Activated T-helper 2 cell treated with anti-CD3 and anti-CD28 coated beads, Interferon-gamma antibody, Interleukin-2, Interleukin-4, amounts not matched to agents 10 μg/mL and 5 μg/mL and 100 μg/mL, durations not matched to agents 14 hours and 24 hours and 36 hours (primary cell): ENCODE data around the gene NINJ2. TPM values are rescaled to one million over a fixed set of nuclear protein-coding genes. Genes with fewer than 3 reads are reported as not detected.

Experiments
- DNase-seq: peaks from one replicate; pipeline ENCODE4 v3.0.0; 2021; ENCODE audit warnings: low spot score
- H3K27ac Mint-ChIP-seq: one replicate; pipeline ENCODE4 v1.8.0; 2021; ENCODE audit warnings: mixed read lengths
- H3K27me3 Mint-ChIP-seq: one replicate; pipeline ENCODE4 v1.8.0; 2021; ENCODE audit warnings: low read depth, mixed read lengths
- H3K36me3 Mint-ChIP-seq: one replicate; pipeline ENCODE4 v1.8.0; 2021; ENCODE audit warnings: low read depth, mixed read lengths
- H3K4me1 Mint-ChIP-seq: one replicate; pipeline ENCODE4 v1.8.0; 2021; ENCODE audit warnings: low read depth, mixed read lengths
- H3K4me3 Mint-ChIP-seq: one replicate; pipeline ENCODE4 v1.8.0; 2021; ENCODE audit warnings: low read depth, mild to moderate bottlenecking, moderate library complexity, mixed read lengths
- H3K9me3 Mint-ChIP-seq: one replicate; pipeline ENCODE4 v1.8.0; 2021; ENCODE audit warnings: mixed read lengths
- intact Hi-C: fragments of 100-400 bp; cut with micrococcal nuclease; formaldehyde crosslinking; loops from one replicate; pipeline ENCODE4 v1.15.1; 2023
- total RNA-seq: library from RNA; stranded (reverse); gene quantifications from 2 replicates; pipeline ENCODE4 v1.2.3, GENCODE V29; 2022

The NINJ2 gene
- total RNA-seq, 1 donor from 2014 or later: 3.1 TPM

GRCh38 chr12:547883-548470, 115.3 kb downstream of the NINJ2 start:
- Mint-ChIP-seq H3K4me1 (peaks cover 32% of the 10 kb centered on the region), H3K9me3 (no peaks in the 10 kb centered on the region), H3K36me3 (no peaks in the 10 kb centered on the region), H3K4me3 (no peak overlapping the region), H3K27ac (no peak overlapping the region), H3K27me3 (peaks cover 7% of the 10 kb centered on the region)
- intact Hi-C loops: loop anchor here (1.0 kb wide), 1 partner anchor 95 kb away; no protein-coding TSS in a partner anchor
- no peak for DNase-seq

- peaks cover 24% of the 10 kb centered on the region for H3K4me1 Mint-ChIP-seq
- H3K9me3 Mint-ChIP-seq: no peaks in the 10 kb centered on the region
- no peaks in the 10 kb centered on the region for H3K36me3 Mint-ChIP-seq
- intact Hi-C loops: loop anchor here (1.0 kb wide), 1 partner anchor 94 kb away; no protein-coding TSS in a partner anchor
- peaks cover 7% of the 10 kb centered on the region for H3K27me3 Mint-ChIP-seq
- DNase-seq: peak; percentile 57
- H3K4me3 Mint-ChIP-seq: no peak overlapping the region
- H3K27ac Mint-ChIP-seq: no peak overlapping the region
Observed at GRCh38 chr12:546920-547845, 116.1 kb downstream of the NINJ2 start.

- no peak for DNase-seq
- no peaks in the 10 kb centered on the region for H3K9me3 Mint-ChIP-seq
- intact Hi-C loops: no loop called here
- no peak overlapping the region for H3K4me3 Mint-ChIP-seq
- H3K4me1 Mint-ChIP-seq: peaks cover 16% of the 10 kb centered on the region
- no peak overlapping the region for H3K27ac Mint-ChIP-seq
- no peaks in the 10 kb centered on the region for H3K36me3 Mint-ChIP-seq
- peaks cover 7% of the 10 kb centered on the region for H3K27me3 Mint-ChIP-seq
Observed at GRCh38 chr12:546265-546919, 116.9 kb downstream of the NINJ2 start.

- no peaks in the 10 kb centered on the region for H3K9me3 Mint-ChIP-seq
- H3K4me3 Mint-ChIP-seq: no peak overlapping the region
- no peak overlapping the region for H3K27ac Mint-ChIP-seq
- H3K4me1 Mint-ChIP-seq: peaks cover 10% of the 10 kb centered on the region
- intact Hi-C loops: no loop called here
- no peak for DNase-seq
- no peaks in the 10 kb centered on the region for H3K36me3 Mint-ChIP-seq
- peaks cover 7% of the 10 kb centered on the region for H3K27me3 Mint-ChIP-seq
Observed at GRCh38 chr12:545835-546234, 117.4 kb downstream of the NINJ2 start.

GRCh38 chr12:544941-545635, 118.2 kb downstream of the NINJ2 start:
- no peak overlapping the region for H3K27ac Mint-ChIP-seq

GRCh38 chr12:544142-544541, 119.1 kb downstream of the NINJ2 start:
- Mint-ChIP-seq H3K9me3 (no peaks in the 10 kb centered on the region), H3K36me3 (no peaks in the 10 kb centered on the region), H3K27me3 (peaks cover 7% of the 10 kb centered on the region), H3K4me1 (peaks cover 10% of the 10 kb centered on the region), H3K27ac (no peak overlapping the region), H3K4me3 (no peak overlapping the region)
- intact Hi-C loops: no loop called here
- no peak for DNase-seq

More at GRCh38 chr12:544941-545635, 118.2 kb downstream of the NINJ2 start:
- no peak for DNase-seq
- Mint-ChIP-seq H3K36me3 (no peaks in the 10 kb centered on the region), H3K4me1 (peaks cover 9% of the 10 kb centered on the region), H3K4me3 (no peak overlapping the region), H3K9me3 (no peaks in the 10 kb centered on the region), H3K27me3 (peaks cover 7% of the 10 kb centered on the region)
- intact Hi-C loops: no loop called here

GRCh38 chr12:543114-543451, 120.2 kb downstream of the NINJ2 start:
- H3K27ac Mint-ChIP-seq: no peak overlapping the region
- no peak for DNase-seq
- intact Hi-C loops: no loop called here
- H3K4me1 Mint-ChIP-seq: peaks cover 9% of the 10 kb centered on the region
- no peak overlapping the region for H3K4me3 Mint-ChIP-seq
- H3K27me3 Mint-ChIP-seq: peaks cover 7% of the 10 kb centered on the region
- H3K36me3 Mint-ChIP-seq: no peaks in the 10 kb centered on the region
- H3K9me3 Mint-ChIP-seq: no peaks in the 10 kb centered on the region

GRCh38 chr12:542395-543113, 120.7 kb downstream of the NINJ2 start:
- peaks cover 6% of the 10 kb centered on the region for H3K27me3 Mint-ChIP-seq
- H3K4me1 Mint-ChIP-seq: peaks cover 9% of the 10 kb centered on the region
- H3K27ac Mint-ChIP-seq: no peak overlapping the region
- H3K36me3 Mint-ChIP-seq: no peaks in the 10 kb centered on the region
- no peak for DNase-seq
- intact Hi-C loops: no loop called here
- H3K9me3 Mint-ChIP-seq: no peaks in the 10 kb centered on the region
- H3K4me3 Mint-ChIP-seq: no peak overlapping the region

- no peaks in the 10 kb centered on the region for H3K36me3 Mint-ChIP-seq
- H3K27me3 Mint-ChIP-seq: peaks cover 6% of the 10 kb centered on the region
- no peak overlapping the region for H3K27ac Mint-ChIP-seq
- no peak for DNase-seq
- peaks cover 6% of the 10 kb centered on the region for H3K4me1 Mint-ChIP-seq
- no peaks in the 10 kb centered on the region for H3K9me3 Mint-ChIP-seq
- intact Hi-C loops: no loop called here
- no peak overlapping the region for H3K4me3 Mint-ChIP-seq
Observed at GRCh38 chr12:541676-542324, 121.4 kb downstream of the NINJ2 start.

- Mint-ChIP-seq H3K27me3 (peaks cover 2% of the 10 kb centered on the region), H3K4me1 (peaks cover 6% of the 10 kb centered on the region), H3K36me3 (no peaks in the 10 kb centered on the region), H3K9me3 (no peaks in the 10 kb centered on the region), H3K4me3 (no peak overlapping the region), H3K27ac (no peak overlapping the region)
- intact Hi-C loops: no loop called here
- DNase-seq: no peak
Observed at GRCh38 chr12:539540-540310, 123.5 kb downstream of the NINJ2 start.

- Mint-ChIP-seq H3K4me3 (no peak overlapping the region), H3K9me3 (no peaks in the 10 kb centered on the region), H3K4me1 (peaks cover 6% of the 10 kb centered on the region), H3K27me3 (peaks cover 2% of the 10 kb centered on the region), H3K36me3 (no peaks in the 10 kb centered on the region), H3K27ac (no peak overlapping the region)
- DNase-seq: no peak
- intact Hi-C loops: no loop called here
Observed at GRCh38 chr12:538731-539539, 124.3 kb downstream of the NINJ2 start.
